ENCODE measurements around the gene PRKAR1B.

PRKAR1B gene

GRCh38 chr7:650339-651031, 76.6 kb downstream of the PRKAR1B start:
- Histone ChIP-seq H3K27me3 (ENCODE audit: insufficient read depth, poor library complexity, severe bottlenecking) (no peaks in the 10 kb centered on the region), H3K4me1 (ENCODE audit: insufficient read depth, poor library complexity, severe bottlenecking) (no peaks in the 10 kb centered on the region), H3K36me3 (ENCODE audit: low read depth) (no peaks in the 10 kb centered on the region), H3K4me3 (ENCODE audit: severe bottlenecking) (no peak overlapping the region), H3K9me3 (ENCODE audit: severe bottlenecking) (peaks cover 2% of the 10 kb centered on the region), H3K27ac (ENCODE audit: poor library complexity, severe bottlenecking) (no peak overlapping the region)
- no peak for TF ChIP-seq CTCF (IDR thresholded peaks at IDR 0.05; ENCODE audit: poor library complexity, severe bottlenecking)
- DNase-seq (ENCODE audit: low spot score) (no peak), ATAC-seq (ENCODE audit: low read depth) (no peak)

- DNase-seq (ENCODE audit: low spot score) = peak; percentile 46
- Histone ChIP-seq H3K27me3 (ENCODE audit: insufficient read depth, poor library complexity, severe bottlenecking) (no peaks in the 10 kb centered on the region), H3K27ac (ENCODE audit: poor library complexity, severe bottlenecking) (no peak overlapping the region), H3K9me3 (ENCODE audit: severe bottlenecking) (no peaks in the 10 kb centered on the region), H3K4me3 (ENCODE audit: severe bottlenecking) (no peak overlapping the region), H3K36me3 (ENCODE audit: low read depth) (no peaks in the 10 kb centered on the region), H3K4me1 (ENCODE audit: insufficient read depth, poor library complexity, severe bottlenecking) (no peaks in the 10 kb centered on the region)
- no peak for TF ChIP-seq CTCF (IDR thresholded peaks at IDR 0.05; ENCODE audit: poor library complexity, severe bottlenecking)
- ATAC-seq (ENCODE audit: low read depth) = no peak
Measured at GRCh38 chr7:646951-647350, 80.1 kb downstream of the PRKAR1B start.

- ATAC-seq (ENCODE audit: low read depth) (no peak), DNase-seq (ENCODE audit: low spot score) (no peak)
- no peaks in the 10 kb centered on the region for H3K36me3 ChIP-seq (ENCODE audit: low read depth)
- no peak overlapping the region for H3K27ac ChIP-seq (ENCODE audit: poor library complexity, severe bottlenecking)
- TF ChIP-seq CTCF (IDR thresholded peaks at IDR 0.05; ENCODE audit: poor library complexity, severe bottlenecking) = no peak
- H3K4me3 ChIP-seq (ENCODE audit: severe bottlenecking) = no peak overlapping the region
- H3K27me3 ChIP-seq (ENCODE audit: insufficient read depth, poor library complexity, severe bottlenecking) = no peaks in the 10 kb centered on the region
- H3K4me1 ChIP-seq (ENCODE audit: insufficient read depth, poor library complexity, severe bottlenecking) = no peaks in the 10 kb centered on the region
- H3K9me3 ChIP-seq (ENCODE audit: severe bottlenecking) = no peaks in the 10 kb centered on the region
Measured at GRCh38 chr7:646487-646886, 80.6 kb downstream of the PRKAR1B start.

GRCh38 chr7:645606-646005, 81.5 kb downstream of the PRKAR1B start:
- H3K36me3 ChIP-seq (ENCODE audit: low read depth) = no peaks in the 10 kb centered on the region
- ATAC-seq (ENCODE audit: low read depth) (no peak), DNase-seq (ENCODE audit: low spot score) (peak; percentile 62)
- H3K9me3 ChIP-seq (ENCODE audit: severe bottlenecking) = no peaks in the 10 kb centered on the region
- no peak for TF ChIP-seq CTCF (IDR thresholded peaks at IDR 0.05; ENCODE audit: poor library complexity, severe bottlenecking)
- H3K4me1 ChIP-seq (ENCODE audit: insufficient read depth, poor library complexity, severe bottlenecking) = peaks cover under 1% of the 10 kb centered on the region
- no peak overlapping the region for H3K4me3 ChIP-seq (ENCODE audit: severe bottlenecking)
- H3K27ac ChIP-seq (ENCODE audit: poor library complexity, severe bottlenecking) = no peak overlapping the region
- H3K27me3 ChIP-seq (ENCODE audit: insufficient read depth, poor library complexity, severe bottlenecking) = no peaks in the 10 kb centered on the region

Measured in RWPE2 (cell line).